ENCODE results near the gene HNRNPM.
A peak's percentile ranks its signal among the peaks of the same experiment; 100 is the strongest.

The HNRNPM gene

GRCh38 chr19:8429826-8430225 lies 14.9 kb upstream of the HNRNPM start:
- no peak for TF ChIP-seq CTCF (conservative IDR thresholded peaks at IDR 0.05)
- TF ChIP-seq ZFX (IDR thresholded peaks at IDR 0.05) = no peak
- H3K27ac ChIP-seq = no peak overlapping the region

DNA sequence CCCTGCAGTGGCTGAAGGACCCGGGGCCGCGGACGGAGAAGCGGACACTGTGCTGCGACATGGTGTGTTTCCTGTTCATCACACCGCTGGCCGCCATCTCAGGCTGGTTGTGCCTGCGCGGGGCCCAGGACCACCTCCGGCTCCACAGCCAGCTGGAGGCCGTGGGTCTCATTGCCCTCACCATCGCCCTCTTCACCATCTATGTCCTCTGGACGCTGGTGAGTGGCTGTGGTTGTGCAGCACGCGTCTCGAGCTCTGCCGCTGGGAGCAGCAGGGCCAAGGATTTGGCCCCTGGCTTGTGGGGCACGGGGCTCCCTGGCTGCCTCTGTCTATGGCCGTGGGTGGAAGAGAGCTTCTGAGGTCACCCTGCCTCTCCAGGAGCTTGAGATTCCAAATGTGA lies 14.1 kb upstream of the HNRNPM start:
- TF ChIP-seq CTCF (conservative IDR thresholded peaks at IDR 0.05) (no peak), ZFX (IDR thresholded peaks at IDR 0.05) (no peak)

GRCh38 chr19:8438236-8438635 lies 6.5 kb upstream of the HNRNPM start:
- H3K27ac ChIP-seq = no peak overlapping the region
- TF ChIP-seq CTCF (conservative IDR thresholded peaks at IDR 0.05) = no peak
- no peak for TF ChIP-seq ZFX (IDR thresholded peaks at IDR 0.05)

More for the DNA sequence above, 14.1 kb upstream of the HNRNPM start:
- H3K27ac ChIP-seq = no peak overlapping the region

- no peak overlapping the region for H3K27ac ChIP-seq
- TF ChIP-seq ZFX (IDR thresholded peaks at IDR 0.05) (no peak), CTCF (conservative IDR thresholded peaks at IDR 0.05) (no peak)
Observed at GRCh38 chr19:8441725-8442544, 2.8 kb upstream of the HNRNPM start.

GRCh38 chr19:8444140-8444676 lies 567 bp upstream of the HNRNPM start:
- peak overlapping the region; percentile 99 for H3K27ac ChIP-seq

GRCh38 chr19:8445488-8446001 lies 770 bp downstream of the HNRNPM start:
- peak overlapping the region; percentile 99 for H3K27ac ChIP-seq
- TF ChIP-seq ZFX (IDR thresholded peaks at IDR 0.05) = no peak
- no peak for TF ChIP-seq CTCF (conservative IDR thresholded peaks at IDR 0.05)

- TF ChIP-seq ZFX (IDR thresholded peaks at IDR 0.05) = no peak
- no peak for TF ChIP-seq CTCF (conservative IDR thresholded peaks at IDR 0.05)
- H3K27ac ChIP-seq = peak overlapping the region; percentile 99
Observed at GRCh38 chr19:8446061-8446709, 1.4 kb downstream of the HNRNPM start.

Measured in C4-2B (cell line).